Glutamatergic neuron (in vitro differentiated cells): ENCODE results near the gene SLC6A11. TPM values are rescaled to one million over a fixed set of nuclear protein-coding genes. Genes with fewer than 3 reads are reported as not detected.

ENCODE experiments used
- DNase-seq: peaks from one replicate; pipeline ENCODE4 v3.0.0; 2022
- H3K27ac Mint-ChIP-seq: one replicate; pipeline ENCODE4 v1.8.0; 2020; ENCODE audit warnings: mild to moderate bottlenecking, mixed read lengths, inconsistent platforms; ENCODE audit not compliant: unreplicated experiment
- H3K27me3 Mint-ChIP-seq: one replicate; pipeline ENCODE4 v1.8.0; 2020; ENCODE audit warnings: mild to moderate bottlenecking, moderate library complexity, mixed read lengths, inconsistent platforms; ENCODE audit not compliant: unreplicated experiment
- H3K36me3 Mint-ChIP-seq: one replicate; pipeline ENCODE4 v1.8.0; 2020; ENCODE audit warnings: mild to moderate bottlenecking, mixed read lengths, inconsistent platforms; ENCODE audit not compliant: unreplicated experiment
- H3K4me1 Mint-ChIP-seq: one replicate; pipeline ENCODE4 v1.8.0; 2020; ENCODE audit warnings: mild to moderate bottlenecking, low read depth, mixed read lengths, inconsistent platforms; ENCODE audit not compliant: unreplicated experiment
- H3K4me3 Mint-ChIP-seq: one replicate; pipeline ENCODE4 v1.8.0; 2020; ENCODE audit warnings: mild to moderate bottlenecking, mixed read lengths, inconsistent platforms; ENCODE audit not compliant: unreplicated experiment
- H3K9me3 Mint-ChIP-seq: one replicate; pipeline ENCODE4 v1.8.0; 2020; ENCODE audit warnings: mild to moderate bottlenecking, moderate library complexity, mixed read lengths, inconsistent platforms; ENCODE audit not compliant: unreplicated experiment
- CTCF ChIP-seq: fragments of 200-600 bp; sonication (generic); IDR thresholded peaks from one replicate; pipeline ENCODE4 v1.5.0; 2021; ENCODE audit not compliant: partially characterized antibody, unreplicated experiment
- total RNA-seq: library from RNA; stranded (reverse); fragmentation: NEBNext Ultra II Directional; extraction: Animal tissue kit (Norgen Biotek cat#: 25700); gene quantifications from one replicate; pipeline ENCODE4 v1.2.1, GENCODE V29; 2021; ENCODE audit not compliant: unreplicated experiment

Gene SLC6A11
- total RNA-seq, 1 donor from 2014 or later, result not detected

- Mint-ChIP-seq H3K27ac (no peak overlapping the region), H3K9me3 (peaks cover 3% of the 10 kb centered on the region), H3K4me3 (no peak overlapping the region), H3K36me3 (peaks cover 4% of the 10 kb centered on the region), H3K27me3 (peaks cover 12% of the 10 kb centered on the region), H3K4me1 (peaks cover 6% of the 10 kb centered on the region)
- no peak for DNase-seq
- no peak for TF ChIP-seq CTCF
These were observed 172.1 kb downstream of the SLC6A11 start for GRCh38 chr3:10988001-10988665.

DNA sequence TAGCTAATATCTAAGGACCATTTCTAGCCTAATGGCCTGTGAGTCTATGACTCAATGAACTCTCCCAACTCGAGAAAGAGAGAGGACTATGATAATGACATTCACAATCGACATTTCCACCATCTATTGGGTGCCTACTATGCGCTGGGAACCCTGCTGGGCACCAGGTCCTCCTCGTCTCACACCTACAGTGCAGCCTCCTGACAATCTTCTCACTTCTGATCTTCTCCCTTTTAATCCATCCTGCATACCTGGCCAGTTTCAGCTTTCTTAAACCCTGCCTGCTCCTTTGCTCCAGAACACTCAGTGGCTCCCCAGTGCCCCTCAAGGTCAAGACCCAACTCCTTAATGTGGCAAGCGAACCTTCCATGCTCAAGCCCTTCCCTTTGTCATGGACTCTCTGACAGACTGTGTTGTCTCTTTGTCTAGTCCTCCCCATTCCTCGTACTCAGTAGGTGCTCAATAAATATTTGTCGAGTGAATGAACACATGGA is 173.0 kb downstream of the SLC6A11 start:
- Mint-ChIP-seq H3K4me1 (peaks cover 6% of the 10 kb centered on the region), H3K27ac (no peak overlapping the region), H3K27me3 (peaks cover 16% of the 10 kb centered on the region), H3K36me3 (peaks cover 4% of the 10 kb centered on the region), H3K4me3 (no peak overlapping the region), H3K9me3 (peaks cover 3% of the 10 kb centered on the region)
- no peak for DNase-seq
- TF ChIP-seq CTCF, result no peak

Other genes with a start within 250 kb of the SLC6A11 start
- 0.15 TPM for gene SLC6A1, start 176.5 kb downstream of the SLC6A11 start, total RNA-seq